ENCODE results near the gene NADSYN1.
"Not testable (repeated sequence)": the region's sequence is repeated elsewhere in the genome, so short reads cannot be mapped to it uniquely, and the experiment has no call there.

GRCh38 chr11:71534711-71535608 is 82.0 kb downstream of the NADSYN1 start:
- TF ChIP-seq CTCF, POLR2A, POLR2AphosphoS5 (IDR thresholded peaks at IDR 0.05): not testable (repeated sequence)

Data from stomach (tissue), 4 donors.